ENCODE measurements around the gene NCKAP5.

The NCKAP5 gene

DNA sequence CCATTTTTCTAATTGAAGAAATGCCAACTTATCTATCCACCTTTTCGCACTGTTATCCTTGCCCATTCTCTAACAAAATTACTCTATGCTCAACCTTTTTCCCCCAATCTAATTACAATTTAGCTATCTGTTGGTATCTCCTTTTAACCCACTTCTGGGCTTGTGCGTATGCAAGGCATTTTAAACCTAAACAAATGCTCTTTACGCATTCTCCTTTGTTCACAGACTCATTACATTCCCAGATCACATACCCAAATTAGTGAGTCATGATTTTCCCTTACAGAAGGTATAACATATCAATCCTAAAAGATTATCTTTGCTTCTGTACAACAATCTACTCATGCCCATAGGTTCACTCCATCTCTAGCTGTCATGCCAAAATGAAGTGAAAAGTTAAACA is 826.5 kb downstream of the NCKAP5 start:
- Histone ChIP-seq H3K4me2 (ENCODE audit: low read length) (no peak overlapping the region), H2AFZ (ENCODE audit: insufficient read depth, low read length, poor library complexity) (no peak overlapping the region), H3K79me1 (ENCODE audit: low read length) (no peaks in the 10 kb centered on the region), H4K12ac (ENCODE audit: low read depth, low read length) (no peak overlapping the region), H3K27me3 (ENCODE audit: insufficient read depth, low read length) (no peaks in the 10 kb centered on the region), H3K9ac (ENCODE audit: low read length) (no peak overlapping the region), H3K23ac (ENCODE audit: low read length) (no peak overlapping the region), H2AK5ac (ENCODE audit: low read length) (no peak overlapping the region), H2BK120ac (ENCODE audit: insufficient read depth, low read length, poor library complexity) (no peak overlapping the region), H2BK5ac (ENCODE audit: low read depth, low read length, poor library complexity) (no peak overlapping the region), H3K9me3 (ENCODE audit: insufficient read depth, low read depth, low read length) (no peaks in the 10 kb centered on the region), H3K18ac (ENCODE audit: low read length) (no peak overlapping the region), H3K14ac (ENCODE audit: low read length) (no peak overlapping the region), H4K91ac (ENCODE audit: low read depth, low read length) (no peak overlapping the region), H3K27ac (ENCODE audit: low read depth, low read length) (no peak overlapping the region), H4K8ac (ENCODE audit: low read depth, low read length) (no peak overlapping the region), H3K4me1 (ENCODE audit: control insufficient read depth in 1 of 2, insufficient read depth in 2 of 2, low read length in 2 of 2) (no peaks in the 10 kb centered on the region), H2BK12ac (ENCODE audit: low read length) (no peak overlapping the region), H3K4me3 (ENCODE audit: low read depth, low read length) (no peak overlapping the region), H3K79me2 (ENCODE audit: control insufficient read depth, insufficient read depth, low read length, poor library complexity) (no peaks in the 10 kb centered on the region), H3K4ac (ENCODE audit: low read depth, low read length) (no peak overlapping the region), H3K36me3 (ENCODE audit: control insufficient read depth in 1 of 2, insufficient read depth in 2 of 2, low read length in 2 of 2) (no peaks in the 10 kb centered on the region)
- DNase-seq = no peak
- WGBS (ENCODE audit: extremely low coverage, insufficient coverage, insufficient read length) = 100% methylated on average over 1 of the region's 3 CpGs

- no peak overlapping the region for H4K12ac ChIP-seq (ENCODE audit: low read depth, low read length)
- no peaks in the 10 kb centered on the region for H3K79me1 ChIP-seq (ENCODE audit: low read length)
- no peaks in the 10 kb centered on the region for H3K4me1 ChIP-seq (ENCODE audit: control insufficient read depth in 1 of 2, insufficient read depth in 2 of 2, low read length in 2 of 2)
- no peaks in the 10 kb centered on the region for H3K36me3 ChIP-seq (ENCODE audit: control insufficient read depth in 1 of 2, insufficient read depth in 2 of 2, low read length in 2 of 2)
- DNase-seq = no peak
- no peak overlapping the region for H2BK5ac ChIP-seq (ENCODE audit: low read depth, low read length, poor library complexity)
- H3K4ac ChIP-seq (ENCODE audit: low read depth, low read length) = no peak overlapping the region
- H2BK12ac ChIP-seq (ENCODE audit: low read length) = no peak overlapping the region
- H4K8ac ChIP-seq (ENCODE audit: low read depth, low read length) = no peak overlapping the region
- no peak overlapping the region for H3K9ac ChIP-seq (ENCODE audit: low read length)
- H2AFZ ChIP-seq (ENCODE audit: insufficient read depth, low read length, poor library complexity) = no peak overlapping the region
- no peak overlapping the region for H2BK120ac ChIP-seq (ENCODE audit: insufficient read depth, low read length, poor library complexity)
- no peaks in the 10 kb centered on the region for H3K79me2 ChIP-seq (ENCODE audit: control insufficient read depth, insufficient read depth, low read length, poor library complexity)
- no peak overlapping the region for H3K27ac ChIP-seq (ENCODE audit: low read depth, low read length)
- no peak overlapping the region for H3K14ac ChIP-seq (ENCODE audit: low read length)
- H3K4me2 ChIP-seq (ENCODE audit: low read length) = no peak overlapping the region
- no peak overlapping the region for H3K23ac ChIP-seq (ENCODE audit: low read length)
- H3K4me3 ChIP-seq (ENCODE audit: low read depth, low read length) = no peak overlapping the region
- no peaks in the 10 kb centered on the region for H3K27me3 ChIP-seq (ENCODE audit: insufficient read depth, low read length)
- no peaks in the 10 kb centered on the region for H3K9me3 ChIP-seq (ENCODE audit: insufficient read depth, low read depth, low read length)
- H3K18ac ChIP-seq (ENCODE audit: low read length) = no peak overlapping the region
- H2AK5ac ChIP-seq (ENCODE audit: low read length) = no peak overlapping the region
- no peak overlapping the region for H4K91ac ChIP-seq (ENCODE audit: low read depth, low read length)
Observed at GRCh38 chr2:132740081-132740720, 828.1 kb downstream of the NCKAP5 start.

- Histone ChIP-seq H3K9me3 (ENCODE audit: insufficient read depth, low read depth, low read length) (no peaks in the 10 kb centered on the region), H3K14ac (ENCODE audit: low read length) (no peak overlapping the region), H2AFZ (ENCODE audit: insufficient read depth, low read length, poor library complexity) (no peak overlapping the region), H3K4me2 (ENCODE audit: low read length) (no peak overlapping the region), H3K79me1 (ENCODE audit: low read length) (no peaks in the 10 kb centered on the region), H4K91ac (ENCODE audit: low read depth, low read length) (no peak overlapping the region), H3K27ac (ENCODE audit: low read depth, low read length) (no peak overlapping the region), H4K12ac (ENCODE audit: low read depth, low read length) (no peak overlapping the region), H2BK5ac (ENCODE audit: low read depth, low read length, poor library complexity) (no peak overlapping the region), H2BK12ac (ENCODE audit: low read length) (no peak overlapping the region), H3K18ac (ENCODE audit: low read length) (no peak overlapping the region), H3K36me3 (ENCODE audit: control insufficient read depth in 1 of 2, insufficient read depth in 2 of 2, low read length in 2 of 2) (no peaks in the 10 kb centered on the region), H3K4ac (ENCODE audit: low read depth, low read length) (no peak overlapping the region), H3K79me2 (ENCODE audit: control insufficient read depth, insufficient read depth, low read length, poor library complexity) (no peaks in the 10 kb centered on the region), H3K9ac (ENCODE audit: low read length) (no peak overlapping the region), H2AK5ac (ENCODE audit: low read length) (no peak overlapping the region), H3K27me3 (ENCODE audit: insufficient read depth, low read length) (no peaks in the 10 kb centered on the region), H3K23ac (ENCODE audit: low read length) (no peak overlapping the region), H3K4me3 (ENCODE audit: low read depth, low read length) (no peak overlapping the region), H3K4me1 (ENCODE audit: control insufficient read depth in 1 of 2, insufficient read depth in 2 of 2, low read length in 2 of 2) (no peaks in the 10 kb centered on the region), H4K8ac (ENCODE audit: low read depth, low read length) (no peak overlapping the region), H2BK120ac (ENCODE audit: insufficient read depth, low read length, poor library complexity) (no peak overlapping the region)
- DNase-seq = no peak
- no CpG with 5 or more reads among the region's 1 CpG for WGBS (ENCODE audit: extremely low coverage, insufficient coverage, insufficient read length)
Observed at GRCh38 chr2:132738223-132738622, 830.0 kb downstream of the NCKAP5 start.

GRCh38 chr2:132736059-132736458 is 832.2 kb downstream of the NCKAP5 start:
- WGBS (ENCODE audit: extremely low coverage, insufficient coverage, insufficient read length) = no CpG with 5 or more reads among the region's 1 CpG
- Histone ChIP-seq H3K18ac (ENCODE audit: low read length) (no peak overlapping the region), H3K27me3 (ENCODE audit: insufficient read depth, low read length) (no peaks in the 10 kb centered on the region), H3K4me2 (ENCODE audit: low read length) (no peak overlapping the region), H3K27ac (ENCODE audit: low read depth, low read length) (no peak overlapping the region), H4K12ac (ENCODE audit: low read depth, low read length) (no peak overlapping the region), H2BK5ac (ENCODE audit: low read depth, low read length, poor library complexity) (no peak overlapping the region), H3K4me3 (ENCODE audit: low read depth, low read length) (no peak overlapping the region), H3K9me3 (ENCODE audit: insufficient read depth, low read depth, low read length) (no peaks in the 10 kb centered on the region), H2BK12ac (ENCODE audit: low read length) (no peak overlapping the region), H3K4ac (ENCODE audit: low read depth, low read length) (no peak overlapping the region), H4K8ac (ENCODE audit: low read depth, low read length) (no peak overlapping the region), H3K79me1 (ENCODE audit: low read length) (no peaks in the 10 kb centered on the region), H2BK120ac (ENCODE audit: insufficient read depth, low read length, poor library complexity) (no peak overlapping the region), H4K91ac (ENCODE audit: low read depth, low read length) (no peak overlapping the region), H3K4me1 (ENCODE audit: control insufficient read depth in 1 of 2, insufficient read depth in 2 of 2, low read length in 2 of 2) (no peaks in the 10 kb centered on the region), H2AK5ac (ENCODE audit: low read length) (no peak overlapping the region), H3K36me3 (ENCODE audit: control insufficient read depth in 1 of 2, insufficient read depth in 2 of 2, low read length in 2 of 2) (no peaks in the 10 kb centered on the region), H3K9ac (ENCODE audit: low read length) (no peak overlapping the region), H3K79me2 (ENCODE audit: control insufficient read depth, insufficient read depth, low read length, poor library complexity) (no peaks in the 10 kb centered on the region), H3K14ac (ENCODE audit: low read length) (no peak overlapping the region), H3K23ac (ENCODE audit: low read length) (no peak overlapping the region), H2AFZ (ENCODE audit: insufficient read depth, low read length, poor library complexity) (no peak overlapping the region)
- DNase-seq = no peak
